HG02623 (cell line): ENCODE measurements around the gene KRTAP5-11.
"Not testable (repeated sequence)": the region's sequence is repeated elsewhere in the genome, so short reads cannot be mapped to it uniquely, and the experiment has no call there.

Experiments used
- ATAC-seq: cut with Tn5 transposase; IDR thresholded peaks from one replicate; pipeline ENCODE4 v1.9.1; 2021; ENCODE audit warnings: moderate library complexity; ENCODE audit not compliant: unreplicated experiment

The KRTAP5-11 gene

GRCh38 chr11:71534711-71535608, 47.7 kb downstream of the KRTAP5-11 start:
- not testable (repeated sequence) for ATAC-seq

- ATAC-seq = no peak
These were observed 50.6 kb downstream of the KRTAP5-11 start for GRCh38 chr11:71532036-71532610.
